Uterus (tissue), 2 donors: ENCODE results near the gene M1AP.

ENCODE experiments used
- POLR2A ChIP-seq, 2 donors: fragments of 450-650 bp; IDR thresholded peaks; one replicate each; pipeline ENCODE4 v1.6.1; 2016; ENCODE audit warnings: antibody characterized with exemption in 2 of 2, mild to moderate bottlenecking in 1 of 2, moderate library complexity in 1 of 2
- TF ChIP-seq, protein P1 (sequence below), 4 experiments: fragments of 200-600 bp in 2 of 4; fragments of 450-650 bp in 2 of 4; sonication (generic) in 2 of 4; IDR thresholded peaks; one replicate each; pipeline ENCODE4 v1.5.1; 2016 to 2019; ENCODE audit warnings: antibody characterized with exemption in 4 of 4, mild to moderate bottlenecking in 2 of 4, moderate library complexity in 1 of 4

GRCh38 chr2:74507926-74508520 is 140.1 kb downstream of the M1AP start:
- TF ChIP-seq, protein P1, sequence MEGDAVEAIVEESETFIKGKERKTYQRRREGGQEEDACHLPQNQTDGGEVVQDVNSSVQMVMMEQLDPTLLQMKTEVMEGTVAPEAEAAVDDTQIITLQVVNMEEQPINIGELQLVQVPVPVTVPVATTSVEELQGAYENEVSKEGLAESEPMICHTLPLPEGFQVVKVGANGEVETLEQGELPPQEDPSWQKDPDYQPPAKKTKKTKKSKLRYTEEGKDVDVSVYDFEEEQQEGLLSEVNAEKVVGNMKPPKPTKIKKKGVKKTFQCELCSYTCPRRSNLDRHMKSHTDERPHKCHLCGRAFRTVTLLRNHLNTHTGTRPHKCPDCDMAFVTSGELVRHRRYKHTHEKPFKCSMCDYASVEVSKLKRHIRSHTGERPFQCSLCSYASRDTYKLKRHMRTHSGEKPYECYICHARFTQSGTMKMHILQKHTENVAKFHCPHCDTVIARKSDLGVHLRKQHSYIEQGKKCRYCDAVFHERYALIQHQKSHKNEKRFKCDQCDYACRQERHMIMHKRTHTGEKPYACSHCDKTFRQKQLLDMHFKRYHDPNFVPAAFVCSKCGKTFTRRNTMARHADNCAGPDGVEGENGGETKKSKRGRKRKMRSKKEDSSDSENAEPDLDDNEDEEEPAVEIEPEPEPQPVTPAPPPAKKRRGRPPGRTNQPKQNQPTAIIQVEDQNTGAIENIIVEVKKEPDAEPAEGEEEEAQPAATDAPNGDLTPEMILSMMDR (IDR thresholded peaks at IDR 0.05) = no peak
- TF ChIP-seq POLR2A (IDR thresholded peaks at IDR 0.05) = no peak
